GM12801 (cell line): ENCODE measurements around the gene GRIA1.

ENCODE experiments used
- CTCF ChIP-seq: IDR thresholded peaks from one replicate; pipeline ENCODE4 v1.5.1; 2011; ENCODE audit warnings: control low read depth; ENCODE audit not compliant: insufficient read length; ENCODE audit errors: extremely low read depth

The GRIA1 gene

GRCh38 chr5:153610009-153610408 lies 119.5 kb downstream of the GRIA1 start:
- no peak for TF ChIP-seq CTCF

- no peak for TF ChIP-seq CTCF
These were observed 120.3 kb downstream of the GRIA1 start for GRCh38 chr5:153610811-153611210.

GRCh38 chr5:153613144-153613543 lies 122.7 kb downstream of the GRIA1 start:
- no peak for TF ChIP-seq CTCF

GRCh38 chr5:153613672-153614071 lies 123.2 kb downstream of the GRIA1 start:
- no peak for TF ChIP-seq CTCF

GRCh38 chr5:153617190-153617589 lies 126.7 kb downstream of the GRIA1 start:
- no peak for TF ChIP-seq CTCF

GRCh38 chr5:153618307-153618706 lies 127.8 kb downstream of the GRIA1 start:
- TF ChIP-seq CTCF: no peak

- no peak for TF ChIP-seq CTCF
These were observed 128.4 kb downstream of the GRIA1 start for GRCh38 chr5:153618867-153619266.

GRCh38 chr5:153619771-153620170 lies 129.3 kb downstream of the GRIA1 start:
- no peak for TF ChIP-seq CTCF
